Measurements from ENCODE around the gene ZNF549.

ZNF549 gene

GRCh38 chr19:57559008-57559403 is 31.9 kb downstream of the ZNF549 start:
- no peak for TF ChIP-seq CTCF (conservative IDR thresholded peaks at IDR 0.05; ENCODE audit: control insufficient read depth, insufficient read depth, low read depth, low read length)
- peak overlapping the region; percentile 87 for H3K4me3 ChIP-seq (ENCODE audit: control insufficient read depth, low read depth, low read length)
- DNase-seq (ENCODE audit: low read depth): peak; percentile 26

- peak within 1 kb of the TSS; percentile 87 for H3K4me3 ChIP-seq (ENCODE audit: control insufficient read depth, low read depth, low read length)
- peak; percentile 85 for DNase-seq (ENCODE audit: low read depth)
- no peak for TF ChIP-seq CTCF (conservative IDR thresholded peaks at IDR 0.05; ENCODE audit: control insufficient read depth, insufficient read depth, low read depth, low read length)
These were observed 32.4 kb downstream of the ZNF549 start, which contains the start of gene ZNF550 for GRCh38 chr19:57559404-57560025. Gene ZNF550, minus strand, starts transcription at chr19:57559863. Its CDS starts 181 bp downstream, at chr19:57559682.

- DNase-seq (ENCODE audit: low read depth): peak; percentile 81
- H3K4me3 ChIP-seq (ENCODE audit: control insufficient read depth, low read depth, low read length): peak overlapping the region; percentile 87
- TF ChIP-seq CTCF (conservative IDR thresholded peaks at IDR 0.05; ENCODE audit: control insufficient read depth, insufficient read depth, low read depth, low read length): no peak
These were observed 32.9 kb downstream of the ZNF549 start for GRCh38 chr19:57560049-57560491.

GRCh38 chr19:57563547-57563946 is 36.4 kb downstream of the ZNF549 start:
- DNase-seq (ENCODE audit: low read depth): no peak
- no peak for TF ChIP-seq CTCF (conservative IDR thresholded peaks at IDR 0.05; ENCODE audit: control insufficient read depth, insufficient read depth, low read depth, low read length)

DNA sequence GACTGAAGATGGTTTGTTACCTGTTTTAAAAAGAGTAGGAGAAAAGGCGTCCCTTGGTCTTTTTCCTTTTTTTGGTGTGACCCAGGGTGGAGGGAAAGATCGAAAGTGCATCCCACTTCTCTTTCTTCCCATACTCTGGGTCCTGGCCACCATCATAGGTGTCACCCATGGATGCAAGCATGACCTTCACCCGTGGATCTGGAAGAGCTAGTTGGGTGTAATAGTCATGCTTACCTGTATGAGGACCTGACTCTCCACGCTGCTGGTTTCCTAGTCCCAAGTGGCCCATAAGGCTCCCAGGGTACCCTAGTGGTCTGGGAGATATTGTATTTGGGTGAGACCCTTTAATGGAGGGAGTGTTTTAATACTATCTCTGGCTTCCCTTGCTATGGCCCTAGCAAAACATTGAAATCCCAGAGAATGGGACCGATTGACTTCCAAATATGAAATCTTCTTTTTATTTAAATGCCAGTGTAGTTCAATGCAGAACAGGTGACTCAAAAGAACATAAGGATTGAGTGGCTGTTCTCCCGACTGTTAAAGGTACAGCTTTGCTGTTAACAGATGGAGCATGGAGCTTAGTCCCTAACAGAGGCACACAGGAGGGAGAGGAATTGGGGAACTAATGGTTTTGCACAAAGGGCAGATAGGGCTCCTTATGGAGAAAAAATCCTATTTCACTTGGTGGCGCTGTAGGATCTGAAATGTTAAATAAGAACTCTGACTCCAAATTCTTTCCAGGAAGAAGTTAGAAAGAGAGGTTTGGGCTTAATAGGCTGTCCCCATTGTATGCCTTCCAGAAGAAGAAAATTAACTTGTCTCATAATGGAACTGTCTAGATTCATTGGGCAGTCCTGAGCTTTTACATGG is 39.5 kb downstream of the ZNF549 start:
- TF ChIP-seq CTCF (conservative IDR thresholded peaks at IDR 0.05; ENCODE audit: control insufficient read depth, insufficient read depth, low read depth, low read length): no peak
- no peak overlapping the region for H3K4me3 ChIP-seq (ENCODE audit: control insufficient read depth, low read depth, low read length)
- peak; percentile 62 for DNase-seq (ENCODE audit: low read depth)

More at GRCh38 chr19:57563547-57563946, 36.4 kb downstream of the ZNF549 start:
- no peak overlapping the region for H3K4me3 ChIP-seq (ENCODE audit: control insufficient read depth, low read depth, low read length)

DNA sequence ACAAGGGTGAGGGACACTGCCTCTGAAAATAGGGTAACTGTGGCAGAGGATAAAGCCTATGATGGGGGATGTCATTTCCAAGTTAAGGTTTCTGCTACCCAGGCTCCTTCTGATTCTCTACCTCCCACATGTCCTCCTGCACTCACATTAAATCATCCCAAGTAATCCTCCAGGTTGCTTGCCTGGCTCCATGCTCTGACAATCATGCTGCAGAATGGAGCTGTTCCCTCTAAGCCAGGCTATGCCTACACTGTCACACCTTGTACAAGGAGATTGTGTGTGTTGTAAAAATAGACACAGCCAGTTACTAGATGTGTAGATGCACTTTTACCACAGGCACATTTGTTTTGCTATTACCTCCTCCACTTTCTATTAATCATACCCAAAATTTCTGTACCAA is 43.6 kb downstream of the ZNF549 start:
- no peak overlapping the region for H3K4me3 ChIP-seq (ENCODE audit: control insufficient read depth, low read depth, low read length)
- TF ChIP-seq CTCF (conservative IDR thresholded peaks at IDR 0.05; ENCODE audit: control insufficient read depth, insufficient read depth, low read depth, low read length): no peak
- DNase-seq (ENCODE audit: low read depth): no peak

Measured in fibroblast of mammary gland (primary cell).